Measurements from ENCODE around the gene MEIS3.

The MEIS3 gene

GRCh38 chr19:47419030-47419783 is at the start of gene MEIS3:
Gene MEIS3, minus strand, starts transcription at chr19:47419527. Its CDS starts 446 bp downstream, at chr19:47419081.
- no peak for DNase-seq (ENCODE audit: low read depth, low spot score)
- no CpG with 5 or more reads among the region's 70 CpGs for WGBS (ENCODE audit: insufficient coverage, insufficient read length)
- H3K4me3 ChIP-seq (ENCODE audit: low read length) = peak within 1 kb of the TSS; percentile 47; the same call in 1 of the 2 replicates

GRCh38 chr19:47467914-47468313 is 48.6 kb upstream of the MEIS3 start:
- no peaks in the 10 kb centered on the region for H3K9me3 ChIP-seq (ENCODE audit: control insufficient read depth, insufficient read depth, low read length)
- H3K27ac ChIP-seq (ENCODE audit: low read length) = no peak overlapping the region
- no CpG with 5 or more reads among the region's 9 CpGs for WGBS (ENCODE audit: insufficient coverage, insufficient read length)
- no peaks in the 10 kb centered on the region for H3K27me3 ChIP-seq (ENCODE audit: control insufficient read depth, insufficient read depth, low read length)
- H3K4me1 ChIP-seq (ENCODE audit: control insufficient read depth, insufficient read depth, low read length) = peaks cover 12% of the 10 kb centered on the region
- H3K36me3 ChIP-seq (ENCODE audit: control insufficient read depth, insufficient read depth, low read length) = no peaks in the 10 kb centered on the region
- no peak overlapping the region for H3K4me3 ChIP-seq (ENCODE audit: low read length)
- DNase-seq (ENCODE audit: low read depth, low spot score) = no peak

More at GRCh38 chr19:47419030-47419783, at the start of gene MEIS3:
- peaks cover 6% of the 10 kb centered on the region for H3K4me1 ChIP-seq (ENCODE audit: control insufficient read depth, insufficient read depth, low read length)
- no peak within 1 kb of the TSS for H3K27ac ChIP-seq (ENCODE audit: low read length)
- no peaks in the 10 kb centered on the region for H3K9me3 ChIP-seq (ENCODE audit: control insufficient read depth, insufficient read depth, low read length)
- peaks cover 4% of the 10 kb centered on the region for H3K36me3 ChIP-seq (ENCODE audit: control insufficient read depth, insufficient read depth, low read length)
- H3K27me3 ChIP-seq (ENCODE audit: control insufficient read depth, insufficient read depth, low read length) = peaks cover 48% of the 10 kb centered on the region

GRCh38 chr19:47465957-47466356 is 46.6 kb upstream of the MEIS3 start:
- Histone ChIP-seq H3K36me3 (ENCODE audit: control insufficient read depth, insufficient read depth, low read length) (no peaks in the 10 kb centered on the region), H3K4me1 (ENCODE audit: control insufficient read depth, insufficient read depth, low read length) (peaks cover 10% of the 10 kb centered on the region)
- WGBS (ENCODE audit: insufficient coverage, insufficient read length) = no CpG with 5 or more reads among the region's 27 CpGs

GRCh38 chr19:47464675-47465419 is 45.5 kb upstream of the MEIS3 start:
- DNase-seq (ENCODE audit: low read depth, low spot score) = no peak
- Histone ChIP-seq H3K4me1 (ENCODE audit: control insufficient read depth, insufficient read depth, low read length) (peaks cover 9% of the 10 kb centered on the region; the same call in 1 of the 2 replicates), H3K9me3 (ENCODE audit: control insufficient read depth, insufficient read depth, low read length) (no peaks in the 10 kb centered on the region), H3K27ac (ENCODE audit: low read length) (no peak overlapping the region), H3K4me3 (ENCODE audit: low read length) (no peak overlapping the region), H3K27me3 (ENCODE audit: control insufficient read depth, insufficient read depth, low read length) (no peaks in the 10 kb centered on the region), H3K36me3 (ENCODE audit: control insufficient read depth, insufficient read depth, low read length) (no peaks in the 10 kb centered on the region)
- 100% methylated on average over 4 of the region's 10 CpGs for WGBS (ENCODE audit: insufficient coverage, insufficient read length)

More at GRCh38 chr19:47465957-47466356, 46.6 kb upstream of the MEIS3 start:
- no peaks in the 10 kb centered on the region for H3K27me3 ChIP-seq (ENCODE audit: control insufficient read depth, insufficient read depth, low read length)
- no peaks in the 10 kb centered on the region for H3K9me3 ChIP-seq (ENCODE audit: control insufficient read depth, insufficient read depth, low read length)
- H3K27ac ChIP-seq (ENCODE audit: low read length) = no peak overlapping the region
- no peak overlapping the region for H3K4me3 ChIP-seq (ENCODE audit: low read length)
- DNase-seq (ENCODE audit: low read depth, low spot score) = no peak

- no CpG with 5 or more reads among the region's 5 CpGs for WGBS (ENCODE audit: insufficient coverage, insufficient read length)
- H3K27me3 ChIP-seq (ENCODE audit: control insufficient read depth, insufficient read depth, low read length) = no peaks in the 10 kb centered on the region
Measured at GRCh38 chr19:47461876-47462275, 42.5 kb upstream of the MEIS3 start.

GRCh38 chr19:47459477-47459876 is 40.1 kb upstream of the MEIS3 start:
- whole genome bisulfite sequencing (ENCODE audit: insufficient coverage, insufficient read length) = no CpG with 5 or more reads among the region's 14 CpGs
- no peak overlapping the region for H3K4me3 ChIP-seq (ENCODE audit: low read length)
- H3K4me1 ChIP-seq (ENCODE audit: control insufficient read depth, insufficient read depth, low read length) = no peaks in the 10 kb centered on the region; the same call in 1 of the 2 replicates
- H3K36me3 ChIP-seq (ENCODE audit: control insufficient read depth, insufficient read depth, low read length) = peaks cover 5% of the 10 kb centered on the region; the same call in 1 of the 2 replicates
- H3K27ac ChIP-seq (ENCODE audit: low read length) = no peak overlapping the region
- H3K9me3 ChIP-seq (ENCODE audit: control insufficient read depth, insufficient read depth, low read length) = no peaks in the 10 kb centered on the region
- no peaks in the 10 kb centered on the region for H3K27me3 ChIP-seq (ENCODE audit: control insufficient read depth, insufficient read depth, low read length)
- no peak for DNase-seq (ENCODE audit: low read depth, low spot score)

More at GRCh38 chr19:47461876-47462275, 42.5 kb upstream of the MEIS3 start:
- no peak overlapping the region for H3K4me3 ChIP-seq (ENCODE audit: low read length)
- no peaks in the 10 kb centered on the region; the same call in 1 of the 2 replicates for H3K4me1 ChIP-seq (ENCODE audit: control insufficient read depth, insufficient read depth, low read length)
- no peak for DNase-seq (ENCODE audit: low read depth, low spot score)
- no peak overlapping the region for H3K27ac ChIP-seq (ENCODE audit: low read length)
- no peaks in the 10 kb centered on the region for H3K9me3 ChIP-seq (ENCODE audit: control insufficient read depth, insufficient read depth, low read length)
- H3K36me3 ChIP-seq (ENCODE audit: control insufficient read depth, insufficient read depth, low read length) = peaks cover 5% of the 10 kb centered on the region; the same call in 1 of the 2 replicates

- no peaks in the 10 kb centered on the region; the same call in 1 of the 2 replicates for H3K4me1 ChIP-seq (ENCODE audit: control insufficient read depth, insufficient read depth, low read length)
- no CpG with 5 or more reads among the region's 5 CpGs for WGBS (ENCODE audit: insufficient coverage, insufficient read length)
- peaks cover 5% of the 10 kb centered on the region; the same call in 1 of the 2 replicates for H3K36me3 ChIP-seq (ENCODE audit: control insufficient read depth, insufficient read depth, low read length)
- no peak overlapping the region for H3K27ac ChIP-seq (ENCODE audit: low read length)
- H3K27me3 ChIP-seq (ENCODE audit: control insufficient read depth, insufficient read depth, low read length) = no peaks in the 10 kb centered on the region
- no peak for DNase-seq (ENCODE audit: low read depth, low spot score)
- no peak overlapping the region for H3K4me3 ChIP-seq (ENCODE audit: low read length)
- no peaks in the 10 kb centered on the region for H3K9me3 ChIP-seq (ENCODE audit: control insufficient read depth, insufficient read depth, low read length)
Measured at GRCh38 chr19:47458672-47459071, 39.3 kb upstream of the MEIS3 start.

- Histone ChIP-seq H3K9me3 (ENCODE audit: control insufficient read depth, insufficient read depth, low read length) (no peaks in the 10 kb centered on the region), H3K36me3 (ENCODE audit: control insufficient read depth, insufficient read depth, low read length) (peaks cover 5% of the 10 kb centered on the region; the same call in 1 of the 2 replicates), H3K27ac (ENCODE audit: low read length) (no peak overlapping the region), H3K4me3 (ENCODE audit: low read length) (no peak overlapping the region), H3K4me1 (ENCODE audit: control insufficient read depth, insufficient read depth, low read length) (no peaks in the 10 kb centered on the region; the same call in 1 of the 2 replicates), H3K27me3 (ENCODE audit: control insufficient read depth, insufficient read depth, low read length) (no peaks in the 10 kb centered on the region)
- DNase-seq (ENCODE audit: low read depth, low spot score) = no peak
- no CpG with 5 or more reads among the region's 77 CpGs for WGBS (ENCODE audit: insufficient coverage, insufficient read length)
Measured at GRCh38 chr19:47456721-47457474, 37.6 kb upstream of the MEIS3 start.

- Histone ChIP-seq H3K27me3 (ENCODE audit: control insufficient read depth, insufficient read depth, low read length) (no peaks in the 10 kb centered on the region), H3K4me3 (ENCODE audit: low read length) (no peak overlapping the region), H3K27ac (ENCODE audit: low read length) (no peak overlapping the region), H3K9me3 (ENCODE audit: control insufficient read depth, insufficient read depth, low read length) (no peaks in the 10 kb centered on the region), H3K4me1 (ENCODE audit: control insufficient read depth, insufficient read depth, low read length) (peaks cover 10% of the 10 kb centered on the region), H3K36me3 (ENCODE audit: control insufficient read depth, insufficient read depth, low read length) (no peaks in the 10 kb centered on the region)
- WGBS (ENCODE audit: insufficient coverage, insufficient read length) = no CpG with 5 or more reads among the region's 7 CpGs
- no peak for DNase-seq (ENCODE audit: low read depth, low spot score)
Measured at GRCh38 chr19:47450478-47450877, 31.2 kb upstream of the MEIS3 start.

GRCh38 chr19:47448360-47448727 is 29.0 kb upstream of the MEIS3 start:
- peaks cover 10% of the 10 kb centered on the region for H3K4me1 ChIP-seq (ENCODE audit: control insufficient read depth, insufficient read depth, low read length)
- H3K4me3 ChIP-seq (ENCODE audit: low read length) = peak overlapping the region; percentile 53; the same call in 1 of the 2 replicates
- H3K27me3 ChIP-seq (ENCODE audit: control insufficient read depth, insufficient read depth, low read length) = no peaks in the 10 kb centered on the region
- WGBS (ENCODE audit: insufficient coverage, insufficient read length) = no CpG with 5 or more reads among the region's 9 CpGs
- H3K9me3 ChIP-seq (ENCODE audit: control insufficient read depth, insufficient read depth, low read length) = no peaks in the 10 kb centered on the region
- no peaks in the 10 kb centered on the region for H3K36me3 ChIP-seq (ENCODE audit: control insufficient read depth, insufficient read depth, low read length)
- H3K27ac ChIP-seq (ENCODE audit: low read length) = no peak overlapping the region
- no peak for DNase-seq (ENCODE audit: low read depth, low spot score)
